Left hindlimb (tissue), 1 donor: Measurements from ENCODE around the gene PHYKPL.

ENCODE experiments used
- DNase-seq: peaks from one replicate; pipeline ENCODE4 v3.0.0-alpha.2; 2018

Gene PHYKPL

DNA sequence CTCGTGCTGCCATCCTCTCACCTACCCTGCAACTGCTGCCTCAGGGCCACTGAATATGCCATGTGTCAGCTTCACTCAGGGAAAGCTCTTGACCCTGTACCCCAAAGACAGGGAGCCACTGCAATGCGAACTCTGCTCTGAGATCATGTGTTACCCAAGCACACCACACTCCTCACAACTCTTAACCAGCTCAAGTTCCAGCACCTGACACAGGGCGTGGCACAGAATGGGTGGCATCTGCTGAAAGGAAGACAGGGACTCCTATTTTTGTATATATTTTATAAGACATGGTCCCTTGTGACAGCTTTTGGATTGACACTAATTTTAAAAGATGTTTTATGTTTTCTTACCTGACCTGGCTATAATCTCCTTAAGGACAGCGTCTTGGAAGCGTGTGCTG, 10.7 kb downstream of the PHYKPL start:
- DNase-seq: no peak

- no peak for DNase-seq
Observed at GRCh38 chr5:178221282-178221681, 11.3 kb downstream of the PHYKPL start.

DNA sequence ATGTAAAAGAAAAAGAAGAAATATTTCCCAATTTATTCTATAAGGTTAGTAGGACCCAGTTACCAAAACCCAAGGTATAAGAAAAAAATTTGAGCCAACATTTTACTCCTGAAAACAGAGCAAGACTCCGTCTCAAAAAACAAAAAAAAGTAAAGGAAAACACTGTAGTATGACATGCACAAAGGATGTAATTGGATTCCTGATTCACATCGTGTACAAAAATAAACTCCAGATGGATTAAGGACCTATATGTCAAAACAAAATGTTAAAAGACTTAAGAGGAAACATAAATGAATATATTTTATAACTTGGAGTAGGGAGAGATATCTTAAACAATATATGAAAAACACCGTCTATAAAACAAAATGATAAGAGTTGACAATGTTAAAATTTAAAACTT, 13.8 kb downstream of the PHYKPL start:
- DNase-seq: no peak

GRCh38 chr5:178218237-178218776, 14.3 kb downstream of the PHYKPL start:
- no peak for DNase-seq

GRCh38 chr5:178216779-178217178, 15.8 kb downstream of the PHYKPL start:
- DNase-seq: no peak

GRCh38 chr5:178216088-178216534, 16.5 kb downstream of the PHYKPL start:
- no peak for DNase-seq

DNA sequence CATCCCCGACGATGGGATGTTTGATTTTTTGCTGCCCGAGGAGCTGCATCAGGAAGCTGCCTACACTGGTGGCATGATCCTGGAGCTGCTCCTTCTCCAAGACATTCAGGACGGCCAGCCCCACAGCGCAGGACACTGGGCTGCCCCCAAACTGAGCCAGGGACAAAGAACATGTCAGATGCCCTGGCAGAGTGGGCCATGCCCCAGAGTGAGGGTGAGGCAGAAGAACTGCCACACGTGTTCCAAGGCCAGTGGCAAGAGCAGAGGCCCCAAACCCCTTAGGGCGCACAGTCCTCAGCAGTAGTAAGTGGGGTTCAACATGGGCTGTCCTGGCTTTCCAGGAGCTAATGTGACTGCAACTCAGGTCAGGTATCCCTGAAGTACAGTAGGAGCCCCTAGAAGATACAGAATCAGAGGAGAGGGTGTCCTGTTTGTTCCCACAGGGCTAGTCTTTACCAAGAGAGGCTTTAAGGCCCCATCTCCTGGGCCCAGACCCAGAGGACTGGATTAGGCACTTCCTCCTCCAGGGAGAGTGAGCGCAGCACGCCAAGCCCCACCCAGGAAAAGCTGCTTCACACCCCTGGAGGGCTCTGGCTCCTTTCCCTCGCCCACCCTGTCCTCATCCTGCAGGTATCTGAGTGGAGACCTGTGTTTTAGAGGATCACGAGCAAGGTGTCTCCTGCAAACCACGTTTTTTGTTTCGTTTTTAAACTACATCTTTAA, 17.2 kb downstream of the PHYKPL start:
- no peak for DNase-seq

DNA sequence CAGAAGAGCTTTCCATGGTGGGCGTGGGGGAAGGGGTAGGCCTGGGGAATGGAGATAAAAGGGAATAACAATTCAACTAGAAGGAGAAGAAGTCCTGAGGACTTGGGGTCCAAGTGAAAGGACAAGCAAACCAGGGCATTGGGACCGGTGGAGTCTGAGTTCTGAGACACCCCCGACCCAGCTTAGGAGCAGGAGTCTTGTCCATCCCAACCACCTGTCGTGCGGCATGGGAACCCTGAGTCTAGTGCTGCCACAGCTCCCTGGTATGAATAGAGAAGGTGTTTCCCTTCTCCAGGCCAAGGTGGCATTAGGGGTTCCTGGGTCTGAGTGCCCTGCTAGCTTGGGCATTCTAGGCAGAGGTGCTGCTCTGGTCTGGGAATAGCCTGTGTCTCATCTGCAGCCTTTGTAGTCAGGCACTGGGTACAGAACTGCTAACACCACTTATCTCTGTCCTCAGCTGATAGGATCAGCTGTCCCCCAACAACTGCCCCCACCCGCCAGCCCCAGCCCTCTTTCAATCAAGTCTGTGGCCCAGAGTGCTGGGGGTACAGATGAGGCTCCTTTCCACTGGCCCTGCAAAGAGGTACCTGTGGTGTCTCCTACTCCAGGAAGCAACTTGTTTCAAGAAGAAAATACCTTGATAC, 18.3 kb downstream of the PHYKPL start:
- no peak for DNase-seq

DNA sequence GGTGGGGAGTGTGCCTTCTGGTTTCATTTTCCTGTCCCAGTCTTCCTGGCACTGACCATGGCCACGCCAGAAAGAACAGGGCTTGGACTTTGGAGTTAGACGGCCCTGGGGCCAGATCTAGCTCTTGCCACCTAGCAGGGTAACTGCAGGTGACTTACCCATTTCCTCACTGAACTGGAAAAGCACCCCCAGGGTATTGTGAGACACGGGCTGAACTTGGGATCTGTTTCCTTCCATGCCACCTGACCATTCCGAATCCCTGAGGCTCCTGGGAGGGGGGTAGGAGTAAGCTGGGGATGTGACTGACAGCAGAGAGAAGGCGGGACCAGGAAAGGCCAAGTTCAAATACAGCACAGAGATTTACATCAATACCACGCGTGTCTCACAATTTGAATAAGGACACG, 18.9 kb downstream of the PHYKPL start:
- no peak for DNase-seq

GRCh38 chr5:178213003-178213461, 19.6 kb downstream of the PHYKPL start:
- no peak for DNase-seq

- no peak for DNase-seq
Observed at GRCh38 chr5:178212241-178213002, 20.2 kb downstream of the PHYKPL start.

DNA sequence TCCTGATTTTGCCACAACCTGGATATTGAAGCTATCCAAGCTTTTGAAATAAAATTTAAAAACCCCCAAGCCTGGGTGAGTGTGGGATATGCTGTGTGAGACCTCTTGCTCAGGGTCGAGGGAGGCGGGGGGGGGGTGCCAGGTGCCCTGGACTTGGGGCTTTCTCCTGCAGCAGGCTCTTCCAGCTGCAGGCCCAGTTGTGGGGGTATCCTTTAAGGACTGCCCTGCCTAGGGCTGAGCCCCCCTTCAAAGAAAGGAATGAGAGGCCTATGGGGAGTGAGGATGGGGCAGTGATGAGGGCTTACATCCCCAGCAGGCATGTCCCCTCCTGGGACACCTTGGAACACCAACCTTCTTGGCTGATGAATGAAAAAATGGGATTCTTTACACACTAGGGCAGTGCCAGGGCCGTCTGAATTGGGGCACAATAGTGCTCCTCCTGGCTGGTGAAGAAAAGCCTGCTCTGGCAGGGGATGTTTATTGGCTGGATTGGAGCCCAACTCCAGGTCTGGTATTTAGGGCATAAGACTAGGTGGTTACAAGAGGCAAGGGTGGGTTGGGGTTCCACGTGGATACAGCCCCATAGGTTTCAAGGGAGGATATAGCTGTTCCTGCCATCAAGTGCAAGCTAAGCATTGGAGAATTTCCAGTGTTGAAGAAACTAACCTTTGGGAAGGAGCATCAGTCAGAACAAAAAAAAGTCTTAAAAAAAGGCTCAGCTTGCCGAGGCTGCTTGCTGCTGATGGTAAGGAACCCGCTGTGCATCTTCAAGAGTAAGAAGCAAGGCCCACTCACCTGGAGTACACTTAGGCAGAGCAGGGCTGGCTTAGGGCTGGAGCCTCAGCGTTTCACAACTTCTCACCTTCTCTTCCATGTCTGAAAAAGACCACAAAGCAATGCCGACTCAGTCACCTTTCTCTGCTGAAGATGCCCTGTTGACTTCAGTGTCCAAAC, 21.2 kb downstream of the PHYKPL start:
- no peak for DNase-seq

GRCh38 chr5:178210686-178211085, 21.9 kb downstream of the PHYKPL start:
- no peak for DNase-seq

- no peak for DNase-seq
Observed at GRCh38 chr5:178210073-178210535, 22.5 kb downstream of the PHYKPL start.

DNA sequence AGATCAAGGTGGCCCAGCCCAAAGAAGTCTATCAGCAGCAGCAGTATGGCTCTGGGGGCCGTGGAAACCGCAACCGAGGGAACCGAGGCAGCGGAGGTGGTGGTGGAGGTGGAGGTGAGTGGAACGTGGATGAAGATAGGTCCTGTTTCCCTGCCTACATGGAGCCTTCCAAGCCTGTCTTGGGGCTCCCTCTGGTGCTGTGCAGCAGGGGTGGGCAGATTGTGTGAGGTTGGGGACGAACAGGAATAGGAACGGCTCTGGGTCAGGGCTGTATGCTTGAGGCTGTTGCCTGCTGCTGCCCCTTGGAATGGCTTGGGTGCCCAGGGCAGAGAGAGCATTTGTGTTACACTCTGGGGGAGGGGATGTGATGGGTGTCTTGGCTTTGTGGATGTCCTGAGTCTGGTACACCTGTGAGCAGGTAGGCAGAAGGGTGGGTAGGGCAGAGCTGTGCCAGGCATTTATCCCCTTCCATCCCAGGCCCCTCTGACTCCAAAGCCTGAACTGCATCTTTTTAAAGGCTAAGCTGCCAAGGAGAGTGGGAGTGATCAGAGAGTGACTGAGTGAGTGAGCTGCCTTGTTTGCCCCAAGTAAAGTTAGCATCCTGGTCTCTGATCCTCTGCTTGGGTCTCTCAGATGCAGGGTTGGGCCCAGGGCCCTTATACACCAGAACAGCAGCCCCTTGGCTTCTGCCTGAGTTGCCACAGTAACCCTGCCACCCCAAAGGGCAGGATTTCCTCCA, 23.1 kb downstream of the PHYKPL start:
- DNase-seq: no peak

DNA sequence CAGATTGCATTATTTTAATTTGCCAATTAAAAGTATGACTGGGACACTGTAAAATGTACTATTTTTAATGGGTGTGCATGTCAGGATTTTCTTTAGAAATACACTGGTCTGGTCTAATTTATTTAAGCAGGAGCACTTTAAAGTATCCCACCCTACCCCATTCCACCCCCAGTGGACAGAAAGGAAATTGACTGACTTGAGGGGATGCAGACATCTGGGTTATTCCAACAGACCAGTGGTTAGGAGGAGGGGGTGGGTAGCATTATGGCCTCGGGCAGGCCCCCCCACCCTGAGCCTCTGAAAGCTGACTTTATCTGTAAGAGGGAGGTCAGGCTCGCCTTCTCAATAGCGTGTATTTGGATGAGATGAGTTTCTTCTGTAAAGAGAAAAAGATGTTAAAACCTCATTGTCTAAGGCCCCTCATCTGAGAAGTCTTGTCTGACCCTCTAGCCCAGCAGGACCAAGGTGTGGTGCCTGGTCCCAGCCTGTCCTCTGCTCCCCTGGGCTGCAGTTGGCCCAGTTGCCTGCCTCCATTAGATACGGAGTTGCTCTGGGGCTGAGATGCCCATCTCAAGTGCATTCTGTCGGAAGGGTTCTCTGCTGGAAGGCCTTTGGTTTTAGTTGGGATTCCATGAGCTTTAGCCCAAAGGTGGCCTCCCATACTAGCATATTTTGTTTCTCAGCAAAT, 23.9 kb downstream of the PHYKPL start:
- DNase-seq: no peak

- no peak for DNase-seq
Observed at GRCh38 chr5:178207917-178208280, 24.7 kb downstream of the PHYKPL start.

DNA sequence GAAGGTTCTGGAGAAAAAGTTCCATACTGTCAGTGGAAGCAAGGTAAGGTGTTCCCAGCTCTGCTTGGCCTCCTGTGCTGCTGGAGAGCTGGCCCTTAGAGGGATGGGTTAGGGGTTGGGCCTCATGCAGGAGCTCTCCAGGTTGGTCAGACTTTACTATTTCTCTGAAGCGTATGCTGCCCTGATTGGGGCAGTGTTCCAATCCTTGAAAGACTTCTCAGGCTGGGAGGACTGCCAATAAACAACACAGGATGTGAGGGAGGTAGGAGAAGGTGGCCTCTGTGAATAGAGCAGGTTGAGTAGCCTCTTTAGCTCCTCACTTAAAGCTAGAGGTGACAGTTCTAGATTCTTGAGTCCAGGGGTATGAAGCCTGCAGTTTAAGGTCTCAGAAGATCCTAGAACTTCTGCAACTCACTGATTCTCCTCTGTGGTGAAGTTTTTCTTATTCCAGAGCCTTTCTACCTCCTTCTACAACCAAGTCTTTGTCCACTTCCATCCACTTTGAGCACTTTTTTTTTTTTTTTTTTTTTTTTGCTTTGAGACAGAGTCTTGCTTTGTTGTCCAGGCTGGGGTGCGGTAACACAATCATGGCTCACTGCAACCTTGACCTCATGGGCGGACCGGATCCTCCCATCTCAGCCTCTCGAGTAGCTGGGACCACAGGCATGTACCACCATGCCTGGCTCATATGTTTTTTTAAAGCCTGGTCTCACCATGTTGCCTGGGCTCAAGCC, 25.3 kb downstream of the PHYKPL start:
- DNase-seq: no peak

DNA sequence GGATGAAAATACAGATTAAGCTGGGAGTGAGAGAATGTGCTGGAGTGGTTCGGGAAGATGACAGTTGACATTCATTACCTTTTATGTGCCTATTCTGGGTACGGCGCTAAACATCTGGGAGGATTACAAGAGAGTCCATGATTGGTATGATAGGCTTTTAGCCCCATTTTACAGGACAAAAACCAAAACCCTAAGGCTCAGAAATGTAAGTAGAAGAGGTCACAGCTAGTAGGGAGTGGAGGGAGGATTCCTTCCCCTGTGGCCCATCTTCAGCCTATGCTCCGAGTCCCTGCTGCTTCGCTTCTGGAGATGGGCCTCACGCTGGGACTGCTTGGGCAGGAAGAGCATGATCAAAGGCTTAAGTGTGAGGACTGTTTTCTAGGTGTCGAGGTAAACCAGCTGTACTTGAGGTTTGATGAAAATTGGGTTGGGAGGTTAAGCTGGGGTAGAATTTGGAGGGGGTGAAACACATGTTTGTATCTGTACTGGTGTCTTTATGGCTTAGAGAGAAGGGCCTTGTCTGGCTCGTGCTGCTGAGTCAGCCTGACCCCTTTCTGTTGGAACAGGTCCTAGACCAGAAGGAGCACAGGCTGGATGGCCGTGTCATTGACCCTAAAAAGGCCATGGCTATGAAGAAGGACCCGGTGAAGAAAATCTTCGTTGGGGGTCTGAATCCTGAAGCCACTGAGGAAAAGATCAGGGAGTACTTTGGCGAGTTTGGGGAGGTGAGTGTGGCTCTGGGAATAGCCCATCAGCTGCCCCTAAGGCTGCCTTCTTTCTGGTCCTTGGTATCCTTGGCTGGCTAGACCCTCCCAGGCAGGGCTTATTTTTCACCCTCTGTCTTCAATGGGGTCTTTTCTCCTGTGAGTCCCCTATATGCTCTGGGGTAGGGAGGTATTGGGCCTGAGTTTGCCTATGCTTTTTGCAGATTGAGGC, 26.2 kb downstream of the PHYKPL start:
- no peak for DNase-seq
